22Rv1 (cell line): ENCODE measurements around the gene ANTXR1.

ENCODE experiments used
- H3K27ac ChIP-seq: fragments of 450-650 bp; 2 replicates; pipeline ENCODE4 v1.5.1; 2017
- ZFX ChIP-seq: fragments of 450-650 bp; IDR thresholded peaks from 2 replicates; pipeline ENCODE4 v1.6.1; 2017; ENCODE audit warnings: antibody characterized with exemption, borderline replicate concordance
- TF ChIP-seq, protein P1 (sequence below): fragments of 450-650 bp; IDR thresholded peaks from 2 replicates; pipeline ENCODE4 v1.5.1; 2017; ENCODE audit warnings: mild to moderate bottlenecking

The ANTXR1 gene

GRCh38 chr2:69122271-69122670 is 109.3 kb downstream of the ANTXR1 start:
- TF ChIP-seq ZFX, result no peak
- TF ChIP-seq, protein P1, sequence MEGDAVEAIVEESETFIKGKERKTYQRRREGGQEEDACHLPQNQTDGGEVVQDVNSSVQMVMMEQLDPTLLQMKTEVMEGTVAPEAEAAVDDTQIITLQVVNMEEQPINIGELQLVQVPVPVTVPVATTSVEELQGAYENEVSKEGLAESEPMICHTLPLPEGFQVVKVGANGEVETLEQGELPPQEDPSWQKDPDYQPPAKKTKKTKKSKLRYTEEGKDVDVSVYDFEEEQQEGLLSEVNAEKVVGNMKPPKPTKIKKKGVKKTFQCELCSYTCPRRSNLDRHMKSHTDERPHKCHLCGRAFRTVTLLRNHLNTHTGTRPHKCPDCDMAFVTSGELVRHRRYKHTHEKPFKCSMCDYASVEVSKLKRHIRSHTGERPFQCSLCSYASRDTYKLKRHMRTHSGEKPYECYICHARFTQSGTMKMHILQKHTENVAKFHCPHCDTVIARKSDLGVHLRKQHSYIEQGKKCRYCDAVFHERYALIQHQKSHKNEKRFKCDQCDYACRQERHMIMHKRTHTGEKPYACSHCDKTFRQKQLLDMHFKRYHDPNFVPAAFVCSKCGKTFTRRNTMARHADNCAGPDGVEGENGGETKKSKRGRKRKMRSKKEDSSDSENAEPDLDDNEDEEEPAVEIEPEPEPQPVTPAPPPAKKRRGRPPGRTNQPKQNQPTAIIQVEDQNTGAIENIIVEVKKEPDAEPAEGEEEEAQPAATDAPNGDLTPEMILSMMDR, result no peak
- H3K27ac ChIP-seq, result no peak overlapping the region

GRCh38 chr2:69123182-69123581 is 110.2 kb downstream of the ANTXR1 start:
- H3K27ac ChIP-seq, result no peak overlapping the region
- TF ChIP-seq, protein P1, result no peak
- TF ChIP-seq ZFX, result no peak

- H3K27ac ChIP-seq, result no peak overlapping the region
- TF ChIP-seq, protein P1, result no peak
- TF ChIP-seq ZFX, result no peak
Measured at GRCh38 chr2:69124343-69124742, 111.4 kb downstream of the ANTXR1 start.

- TF ChIP-seq ZFX, result no peak
- TF ChIP-seq, protein P1, result no peak
- H3K27ac ChIP-seq, result no peak overlapping the region
Measured at GRCh38 chr2:69125816-69126215, 112.8 kb downstream of the ANTXR1 start.

- TF ChIP-seq ZFX, result no peak
- TF ChIP-seq, protein P1, result no peak
Measured at GRCh38 chr2:69126341-69126740, 113.4 kb downstream of the ANTXR1 start.

DNA sequence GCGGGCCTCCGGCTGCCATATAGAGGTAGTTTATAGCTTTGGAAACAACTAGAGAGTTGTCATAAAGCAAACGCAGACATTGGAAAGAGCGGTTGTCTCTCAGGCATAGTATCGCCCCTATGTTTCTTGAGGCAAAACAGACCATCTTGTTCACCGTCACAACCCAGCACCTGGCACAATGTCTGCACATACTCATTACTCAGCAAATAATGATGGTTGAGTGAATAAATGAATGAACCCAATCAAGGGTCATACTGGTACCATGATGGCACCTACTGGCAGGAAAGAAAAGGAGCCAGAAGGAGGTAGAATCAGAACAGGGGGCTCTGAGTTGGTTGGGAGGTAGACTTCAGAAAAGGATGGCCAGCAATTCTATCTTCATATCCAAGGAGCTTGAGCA is 118.5 kb downstream of the ANTXR1 start:
- no peak for TF ChIP-seq ZFX
- TF ChIP-seq, protein P1, result no peak

More at GRCh38 chr2:69126341-69126740, 113.4 kb downstream of the ANTXR1 start:
- H3K27ac ChIP-seq, result no peak overlapping the region

GRCh38 chr2:69131983-69132675 is 119.2 kb downstream of the ANTXR1 start:
- TF ChIP-seq ZFX, result no peak
- TF ChIP-seq, protein P1, result no peak
- H3K27ac ChIP-seq, result no peak overlapping the region

More for the DNA sequence above, 118.5 kb downstream of the ANTXR1 start:
- no peak overlapping the region for H3K27ac ChIP-seq
